ENCODE measurements around the gene SCTR. TPM values are rescaled to one million over a fixed set of nuclear protein-coding genes. Genes with fewer than 3 reads are reported as not detected.

SCTR gene
- total and polyA plus RNA-seq, 2 of the 13 experiments (the other 11 are each of a cell fraction or from before 2014, with no cell fraction given), result not detected

GRCh38 chr2:119439574-119440500, 84.4 kb downstream of the SCTR start (continued):
- peak; percentile 80 for TF ChIP-seq ZNF687 (CRISPR knock-in tag; IDR thresholded peaks at IDR 0.05)
- no peak; the same call in 1 of the 2 replicates for TF ChIP-seq SMAD1 (CRISPR knock-in tag; IDR thresholded peaks at IDR 0.05; ENCODE audit: borderline replicate concordance, low read depth)
- no peak for TF ChIP-seq ZNF563 (CRISPR knock-in tag; IDR thresholded peaks at IDR 0.05)
- TF ChIP-seq HHEX (CRISPR knock-in tag; IDR thresholded peaks at IDR 0.05), result no peak
- TF ChIP-seq GABPB1 (CRISPR knock-in tag; IDR thresholded peaks at IDR 0.05), result peak; percentile 22; the same call in 1 of the 2 replicates
- no peak for TF ChIP-seq TSC22D2 (CRISPR knock-in tag; IDR thresholded peaks at IDR 0.05; ENCODE audit: borderline replicate concordance)
- no peak for TF ChIP-seq RFXAP (CRISPR knock-in tag; IDR thresholded peaks at IDR 0.05; ENCODE audit: borderline replicate concordance)
- no peak; the same call in 1 of the 2 replicates for TF ChIP-seq AKAP8 (CRISPR knock-in tag; IDR thresholded peaks at IDR 0.05)
- no peak for TF ChIP-seq NRL (CRISPR knock-in tag; IDR thresholded peaks at IDR 0.05; ENCODE audit: borderline replicate concordance)
- TF ChIP-seq ZBTB39 (CRISPR knock-in tag; IDR thresholded peaks at IDR 0.05), result 0 out of 2 replicates have a peak, but pooled peaks have one; percentile 32
- TF ChIP-seq IKZF1 (IDR thresholded peaks at IDR 0.05), result no peak
- TF ChIP-seq AGO2 (optimal IDR thresholded peaks at IDR 0.05; ENCODE audit: low read depth, low read length), result peak; percentile 89
- TF ChIP-seq, protein P1, sequence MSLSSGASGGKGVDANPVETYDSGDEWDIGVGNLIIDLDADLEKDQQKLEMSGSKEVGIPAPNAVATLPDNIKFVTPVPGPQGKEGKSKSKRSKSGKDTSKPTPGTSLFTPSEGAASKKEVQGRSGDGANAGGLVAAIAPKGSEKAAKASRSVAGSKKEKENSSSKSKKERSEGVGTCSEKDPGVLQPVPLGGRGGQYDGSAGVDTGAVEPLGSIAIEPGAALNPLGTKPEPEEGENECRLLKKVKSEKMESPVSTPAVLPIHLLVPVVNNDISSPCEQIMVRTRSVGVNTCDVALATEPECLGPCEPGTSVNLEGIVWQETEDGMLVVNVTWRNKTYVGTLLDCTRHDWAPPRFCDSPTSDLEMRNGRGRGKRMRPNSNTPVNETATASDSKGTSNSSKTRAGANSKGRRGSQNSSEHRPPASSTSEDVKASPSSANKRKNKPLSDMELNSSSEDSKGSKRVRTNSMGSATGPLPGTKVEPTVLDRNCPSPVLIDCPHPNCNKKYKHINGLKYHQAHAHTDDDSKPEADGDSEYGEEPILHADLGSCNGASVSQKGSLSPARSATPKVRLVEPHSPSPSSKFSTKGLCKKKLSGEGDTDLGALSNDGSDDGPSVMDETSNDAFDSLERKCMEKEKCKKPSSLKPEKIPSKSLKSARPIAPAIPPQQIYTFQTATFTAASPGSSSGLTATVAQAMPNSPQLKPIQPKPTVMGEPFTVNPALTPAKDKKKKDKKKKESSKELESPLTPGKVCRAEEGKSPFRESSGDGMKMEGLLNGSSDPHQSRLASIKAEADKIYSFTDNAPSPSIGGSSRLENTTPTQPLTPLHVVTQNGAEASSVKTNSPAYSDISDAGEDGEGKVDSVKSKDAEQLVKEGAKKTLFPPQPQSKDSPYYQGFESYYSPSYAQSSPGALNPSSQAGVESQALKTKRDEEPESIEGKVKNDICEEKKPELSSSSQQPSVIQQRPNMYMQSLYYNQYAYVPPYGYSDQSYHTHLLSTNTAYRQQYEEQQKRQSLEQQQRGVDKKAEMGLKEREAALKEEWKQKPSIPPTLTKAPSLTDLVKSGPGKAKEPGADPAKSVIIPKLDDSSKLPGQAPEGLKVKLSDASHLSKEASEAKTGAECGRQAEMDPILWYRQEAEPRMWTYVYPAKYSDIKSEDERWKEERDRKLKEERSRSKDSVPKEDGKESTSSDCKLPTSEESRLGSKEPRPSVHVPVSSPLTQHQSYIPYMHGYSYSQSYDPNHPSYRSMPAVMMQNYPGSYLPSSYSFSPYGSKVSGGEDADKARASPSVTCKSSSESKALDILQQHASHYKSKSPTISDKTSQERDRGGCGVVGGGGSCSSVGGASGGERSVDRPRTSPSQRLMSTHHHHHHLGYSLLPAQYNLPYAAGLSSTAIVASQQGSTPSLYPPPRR (CRISPR knock-in tag; IDR thresholded peaks at IDR 0.05; ENCODE audit: borderline replicate concordance), result no peak
- TF ChIP-seq ZNF138 (CRISPR knock-in tag; IDR thresholded peaks at IDR 0.05; ENCODE audit: low read depth), result no peak
